BJ (cell line): ENCODE data around the gene GRM6. TPM values are rescaled to one million over a fixed set of nuclear protein-coding genes. Genes with fewer than 3 reads are reported as not detected.

Source experiments
- CTCF ChIA-PET: fragments of 350-600 bp; formaldehyde crosslinking; extraction: SDS; loops from one replicate; lab custom pipeline; 2021; ENCODE audit warnings: antibody characterized with exemption, inconsistent platforms; lab: Yijun Ruan, JAX
- POLR2A ChIA-PET: fragments of 300-600 bp; sonication (Branson Sonifier 250); formaldehyde crosslinking; extraction: SDS; loops from one replicate; lab custom pipeline; 2021; ENCODE audit warnings: antibody characterized with exemption; lab: Charles Lee
- DNase-seq: peaks from one replicate; pipeline ENCODE4 v3.0.0-alpha.2; 2011; ENCODE audit warnings: low read depth
- H3K27me3 ChIP-seq: 2 replicates; pipeline ENCODE4 v1.6.0; 2011; ENCODE audit warnings: low read length; ENCODE audit not compliant: control insufficient read depth, insufficient read depth
- H3K36me3 ChIP-seq: 2 replicates; pipeline ENCODE4 v1.5.1; 2011; ENCODE audit warnings: low read length; ENCODE audit not compliant: control insufficient read depth, insufficient read depth
- H3K4me3 ChIP-seq: 2 replicates; pipeline ENCODE4 v1.5.1; 2011; ENCODE audit warnings: low read depth, mild to moderate bottlenecking, control low read depth, low read length
- polyA plus RNA-seq: library from polyadenylated mRNA; depleted of rRNA; stranded (reverse); fragments of >200 nt; gene quantifications from 2 replicates; pipeline ENCODE4 v1.2.3, GENCODE V29; 2011
- TF ChIP-seq, protein P1 (sequence below): IDR thresholded peaks from 2 replicates; pipeline ENCODE4 v1.5.1; 2011; ENCODE audit warnings: low read depth, mild to moderate bottlenecking, control low read depth, inconsistent platforms, low read length, moderate library complexity; ENCODE audit not compliant: insufficient read depth

The GRM6 gene
- polyA plus RNA-seq, 1 experiment = not detected

DNA sequence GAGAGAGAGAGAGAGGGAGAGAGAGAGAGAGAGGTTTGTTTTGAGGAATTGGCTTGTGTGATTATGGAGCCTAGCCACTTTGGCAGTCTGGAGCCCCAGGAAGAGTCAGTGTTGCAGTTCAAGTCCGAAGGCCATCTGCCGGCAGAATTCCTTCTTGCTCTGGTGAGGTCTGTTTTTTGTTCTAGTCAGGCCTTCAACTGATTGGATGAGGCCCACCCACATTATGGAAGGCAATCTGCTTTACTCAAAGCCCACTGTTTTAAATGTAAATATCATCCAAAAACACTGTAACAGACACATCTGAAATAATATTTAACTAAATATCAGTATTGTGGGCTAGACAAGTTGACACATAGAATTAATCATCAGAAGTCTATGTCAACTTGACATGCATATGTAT lies 11.4 kb upstream of the GRM6 start:
- no peaks in the 10 kb centered on the region for H3K36me3 ChIP-seq
- no peaks in the 10 kb centered on the region for H3K27me3 ChIP-seq
- H3K4me3 ChIP-seq = no peak overlapping the region
- CTCF ChIA-PET = no interaction called here
- POLR2A ChIA-PET = no interaction called here
- TF ChIP-seq, protein P1, sequence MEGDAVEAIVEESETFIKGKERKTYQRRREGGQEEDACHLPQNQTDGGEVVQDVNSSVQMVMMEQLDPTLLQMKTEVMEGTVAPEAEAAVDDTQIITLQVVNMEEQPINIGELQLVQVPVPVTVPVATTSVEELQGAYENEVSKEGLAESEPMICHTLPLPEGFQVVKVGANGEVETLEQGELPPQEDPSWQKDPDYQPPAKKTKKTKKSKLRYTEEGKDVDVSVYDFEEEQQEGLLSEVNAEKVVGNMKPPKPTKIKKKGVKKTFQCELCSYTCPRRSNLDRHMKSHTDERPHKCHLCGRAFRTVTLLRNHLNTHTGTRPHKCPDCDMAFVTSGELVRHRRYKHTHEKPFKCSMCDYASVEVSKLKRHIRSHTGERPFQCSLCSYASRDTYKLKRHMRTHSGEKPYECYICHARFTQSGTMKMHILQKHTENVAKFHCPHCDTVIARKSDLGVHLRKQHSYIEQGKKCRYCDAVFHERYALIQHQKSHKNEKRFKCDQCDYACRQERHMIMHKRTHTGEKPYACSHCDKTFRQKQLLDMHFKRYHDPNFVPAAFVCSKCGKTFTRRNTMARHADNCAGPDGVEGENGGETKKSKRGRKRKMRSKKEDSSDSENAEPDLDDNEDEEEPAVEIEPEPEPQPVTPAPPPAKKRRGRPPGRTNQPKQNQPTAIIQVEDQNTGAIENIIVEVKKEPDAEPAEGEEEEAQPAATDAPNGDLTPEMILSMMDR = no peak
- no peak for DNase-seq

DNA sequence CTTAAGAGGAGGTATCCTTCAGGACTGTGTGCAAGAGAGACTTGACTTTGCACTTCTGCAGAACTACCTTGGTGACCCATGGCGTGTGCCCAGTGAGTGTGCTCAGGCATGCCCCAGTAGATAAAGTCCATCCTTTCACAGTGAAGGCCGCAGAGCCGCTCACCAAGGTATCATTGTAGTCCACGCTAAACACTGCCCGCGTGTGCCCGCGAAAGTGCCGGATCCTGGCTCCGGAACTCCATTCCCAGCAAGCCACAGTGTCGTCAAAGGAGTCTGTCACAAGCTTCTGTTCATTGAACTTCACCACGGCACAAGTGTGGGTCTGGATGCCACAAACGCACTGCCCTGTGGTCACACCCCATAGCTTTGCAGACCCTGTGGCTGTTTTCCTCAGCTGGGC lies 3.3 kb upstream of the GRM6 start:
- TF ChIP-seq, protein P1 = no peak
- ChIA-PET POLR2A (no interaction called here), CTCF (no interaction called here)
- DNase-seq = no peak
- no peaks in the 10 kb centered on the region for H3K36me3 ChIP-seq
- H3K27me3 ChIP-seq = peaks cover 3% of the 10 kb centered on the region
- no peak overlapping the region for H3K4me3 ChIP-seq

DNA sequence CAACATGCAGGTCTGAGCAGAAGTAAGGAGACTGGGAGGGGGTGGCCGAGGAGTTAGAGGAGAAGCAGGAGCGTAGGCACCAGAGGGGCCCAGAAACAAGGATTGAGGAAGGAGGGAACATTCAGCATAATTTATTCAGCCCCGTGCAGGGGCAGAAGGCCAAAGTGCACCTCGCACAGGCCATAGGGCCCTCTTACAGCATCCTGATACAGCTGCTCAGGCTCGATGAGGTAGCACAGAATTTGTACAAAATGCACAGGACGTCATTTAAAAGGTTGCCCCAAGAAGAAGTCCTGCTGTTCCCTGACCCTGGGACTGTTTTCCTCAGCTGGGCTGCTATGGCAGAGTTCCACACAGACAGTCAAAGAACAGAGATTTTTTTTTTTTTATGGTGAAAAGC lies 2.1 kb upstream of the GRM6 start:
- TF ChIP-seq, protein P1 = no peak
- Histone ChIP-seq H3K4me3 (no peak overlapping the region), H3K36me3 (no peaks in the 10 kb centered on the region), H3K27me3 (peaks cover 3% of the 10 kb centered on the region)
- POLR2A ChIA-PET = no interaction called here
- CTCF ChIA-PET = no interaction called here
- no peak for DNase-seq

DNA sequence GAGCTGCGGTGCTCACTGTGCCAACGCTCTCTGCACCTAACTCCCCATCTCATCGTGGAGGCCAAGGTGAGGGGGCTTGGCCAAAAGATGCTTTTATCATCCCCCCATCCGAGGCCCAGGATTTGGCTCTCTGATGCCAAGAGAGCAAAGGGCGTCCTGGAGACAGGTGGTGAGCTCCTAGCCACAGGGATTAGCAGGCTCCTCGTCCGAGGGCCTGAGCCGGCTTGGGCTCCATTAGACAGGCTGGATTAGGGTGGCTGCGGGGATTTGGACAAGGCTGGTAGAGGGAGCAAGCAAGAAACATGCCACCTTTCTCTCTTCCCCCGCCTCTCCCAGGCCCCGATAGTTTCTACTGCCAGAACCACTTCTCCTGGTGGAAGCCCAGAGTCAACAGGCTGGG lies 1.0 kb upstream of the GRM6 start:
- Histone ChIP-seq H3K36me3 (no peaks in the 10 kb centered on the region), H3K4me3 (no peak overlapping the region), H3K27me3 (peaks cover 3% of the 10 kb centered on the region)
- ChIA-PET CTCF (no interaction called here), POLR2A (no interaction called here)
- DNase-seq = no peak
- TF ChIP-seq, protein P1 = no peak

DNA sequence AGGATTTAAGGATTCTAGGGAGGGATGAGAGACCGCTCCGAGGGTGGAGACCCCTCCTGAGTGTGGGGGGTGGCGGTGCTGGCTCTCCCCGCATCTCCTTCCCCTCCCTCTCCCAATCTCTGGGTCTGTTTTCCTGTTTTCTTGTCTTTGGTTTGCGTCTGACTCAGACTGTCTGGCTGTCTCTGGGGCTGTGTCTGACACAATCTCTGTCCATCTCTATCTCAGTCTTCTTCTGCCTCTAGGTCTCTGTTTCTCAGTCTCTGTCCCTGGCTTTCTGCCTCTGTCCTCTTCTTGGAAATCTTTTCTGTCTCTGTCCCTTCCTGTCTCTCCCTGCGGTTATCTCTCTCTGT lies 196 bp upstream of the GRM6 start:
- ChIA-PET POLR2A (no interaction called here), CTCF (interaction anchor here (0.6 kb wide), 1 partner anchor 38 kb away, joined by 4 read pairs; no protein-coding TSS in a partner anchor)
- Histone ChIP-seq H3K4me3 (no peak overlapping the region), H3K36me3 (no peaks in the 10 kb centered on the region), H3K27me3 (peaks cover 3% of the 10 kb centered on the region)
- TF ChIP-seq, protein P1 = no peak
- DNase-seq = no peak
